Measurements from ENCODE around the gene EBPL.

- TF ChIP-seq CTCF (IDR thresholded peaks at IDR 0.05): no peak
- TF ChIP-seq POLR2A (IDR thresholded peaks at IDR 0.05): no peak
Measured at GRCh38 chr13:49625392-49626079, 65.8 kb downstream of the EBPL start.

All from heart left ventricle (tissue), 13 donors.